MCF 10A (cell line): Measurements from ENCODE around the gene ADAM15. TPM values are rescaled to one million over a fixed set of nuclear protein-coding genes. Genes with fewer than 3 reads are reported as not detected.
A peak's percentile ranks its signal among the peaks of the same experiment; 100 is the strongest.

Experiments used
- BruUV-seq: library from RNA; stranded (reverse); fragments of 400-500 nt; replicated peaks from 2 replicates; lab custom pipeline; 2021; lab: Mats Ljungman, UMichigan
- CTCF ChIA-PET: fragments of 300-600 bp; sonication (Branson Sonifier 250); formaldehyde crosslinking; extraction: SDS; loops from one replicate; lab custom pipeline; 2021; ENCODE audit warnings: antibody characterized with exemption, inconsistent platforms; lab: Yijun Ruan, JAX
- POLR2A ChIA-PET: fragments of 300-600, 350-650 bp; sonication (Branson Sonifier 250); formaldehyde crosslinking; extraction: SDS; loops from one replicate; lab custom pipeline; 2020; ENCODE audit warnings: antibody characterized with exemption, inconsistent platforms; lab: Yijun Ruan, JAX
- DNase-seq: peaks from one replicate; pipeline ENCODE4 v3.0.0-alpha.2; 2018; ENCODE audit not compliant: unreplicated experiment
- H3K27ac Mint-ChIP-seq: one replicate; pipeline ENCODE4 v1.8.0; 2022; ENCODE audit warnings: mild to moderate bottlenecking, low read depth, mixed read lengths; ENCODE audit not compliant: unreplicated experiment
- H3K27me3 Mint-ChIP-seq: one replicate; pipeline ENCODE4 v1.8.0; 2022; ENCODE audit warnings: mixed read lengths; ENCODE audit not compliant: insufficient read depth, unreplicated experiment
- H3K36me3 Mint-ChIP-seq: one replicate; pipeline ENCODE4 v1.8.0; 2022; ENCODE audit warnings: mild to moderate bottlenecking, moderate library complexity, mixed read lengths; ENCODE audit not compliant: insufficient read depth, unreplicated experiment
- H3K4me1 Mint-ChIP-seq: one replicate; pipeline ENCODE4 v1.8.0; 2022; ENCODE audit warnings: mixed read lengths; ENCODE audit not compliant: insufficient read depth, unreplicated experiment
- H3K4me3 Mint-ChIP-seq: one replicate; pipeline ENCODE4 v1.8.0; 2022; ENCODE audit warnings: mild to moderate bottlenecking, moderate library complexity, mixed read lengths; ENCODE audit not compliant: unreplicated experiment
- H3K9me3 Mint-ChIP-seq: one replicate; pipeline ENCODE4 v1.8.0; 2022; ENCODE audit warnings: mixed read lengths; ENCODE audit not compliant: unreplicated experiment
- CTCF ChIP-seq: fragments of 200-600 bp; IDR thresholded peaks from one replicate; pipeline ENCODE4 v1.8.0; 2022; ENCODE audit warnings: antibody characterized with exemption, mild to moderate bottlenecking; ENCODE audit not compliant: unreplicated experiment
- intact Hi-C: fragments of 100-400 bp; cut with micrococcal nuclease; formaldehyde crosslinking; loops from 2 replicates; pipeline ENCODE4 v1.14.1; 2022
- total RNA-seq: library from RNA; stranded (reverse); gene quantifications from 2 replicates; pipeline ENCODE4 v1.2.3, GENCODE V29; 2022

Gene ADAM15
- total RNA-seq, 1 experiment from 2014 or later, result 385 TPM

DNA sequence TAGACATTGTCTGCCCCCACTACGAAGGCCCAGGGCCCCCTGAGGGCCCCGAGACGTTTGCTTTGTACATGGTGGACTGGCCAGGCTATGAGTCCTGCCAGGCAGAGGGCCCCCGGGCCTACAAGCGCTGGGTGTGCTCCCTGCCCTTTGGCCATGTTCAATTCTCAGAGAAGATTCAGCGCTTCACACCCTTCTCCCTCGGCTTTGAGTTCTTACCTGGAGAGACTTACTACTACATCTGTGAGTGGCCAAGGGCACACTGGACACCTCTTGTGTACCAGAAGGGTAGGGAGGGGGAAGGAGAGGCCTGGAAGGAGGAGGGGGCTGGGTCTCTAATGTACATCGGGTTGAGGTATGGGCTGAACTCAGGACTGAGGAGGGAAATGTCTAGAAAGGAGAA is 15.7 kb downstream of the ADAM15 start:
- Mint-ChIP-seq H3K9me3 (no peaks in the 10 kb centered on the region), H3K4me3 (no peak overlapping the region), H3K4me1 (peaks cover 29% of the 10 kb centered on the region), H3K27me3 (no peaks in the 10 kb centered on the region), H3K27ac (no peak overlapping the region), H3K36me3 (peaks cover 43% of the 10 kb centered on the region)
- no peak for TF ChIP-seq CTCF
- ChIA-PET CTCF (interaction anchor here (0.7 to 13.1 kb wide), 5 partner anchors 9 to 131 kb away, joined by 3 to 231 read pairs (median 9); no protein-coding TSS in a partner anchor), POLR2A (interaction anchor here (1.1 to 7.5 kb wide), 3 partner anchors 10 to 129 kb away, joined by 3 to 76 read pairs (median 41); partner anchors contain the start of genes CKS1B, EFNA3 and SHC1)
- DNase-seq, result no peak
- BruUV-seq, result no TSS peak
- intact Hi-C loops, result no loop called here

DNA sequence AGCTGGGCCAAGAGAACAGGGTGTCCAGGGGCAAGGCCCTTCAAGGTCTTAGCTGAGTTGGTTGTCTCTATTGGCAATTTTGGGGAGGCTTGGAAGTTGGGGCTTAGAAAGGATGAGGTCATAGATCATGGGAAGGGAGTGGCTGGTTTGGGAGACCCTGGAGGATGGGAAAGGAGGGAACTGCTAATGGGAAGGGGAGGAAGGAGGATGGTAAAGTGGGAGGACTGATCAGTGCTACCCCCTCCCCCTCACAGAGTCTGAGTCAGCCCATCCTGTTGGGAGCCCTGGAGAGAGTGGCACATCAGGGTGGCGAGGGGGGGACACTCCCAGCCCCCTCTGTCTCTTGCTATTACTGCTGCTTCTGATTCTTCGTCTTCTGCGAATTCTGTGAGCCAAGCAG is 17.5 kb downstream of the ADAM15 start:
- POLR2A ChIA-PET, result interaction anchor here (1.9 kb wide), 1 partner anchor 10 kb away, joined by 5 read pairs; the partner anchor contains the start of gene EFNA3
- Mint-ChIP-seq H3K4me1 (peaks cover 24% of the 10 kb centered on the region), H3K4me3 (no peak overlapping the region)

DNA sequence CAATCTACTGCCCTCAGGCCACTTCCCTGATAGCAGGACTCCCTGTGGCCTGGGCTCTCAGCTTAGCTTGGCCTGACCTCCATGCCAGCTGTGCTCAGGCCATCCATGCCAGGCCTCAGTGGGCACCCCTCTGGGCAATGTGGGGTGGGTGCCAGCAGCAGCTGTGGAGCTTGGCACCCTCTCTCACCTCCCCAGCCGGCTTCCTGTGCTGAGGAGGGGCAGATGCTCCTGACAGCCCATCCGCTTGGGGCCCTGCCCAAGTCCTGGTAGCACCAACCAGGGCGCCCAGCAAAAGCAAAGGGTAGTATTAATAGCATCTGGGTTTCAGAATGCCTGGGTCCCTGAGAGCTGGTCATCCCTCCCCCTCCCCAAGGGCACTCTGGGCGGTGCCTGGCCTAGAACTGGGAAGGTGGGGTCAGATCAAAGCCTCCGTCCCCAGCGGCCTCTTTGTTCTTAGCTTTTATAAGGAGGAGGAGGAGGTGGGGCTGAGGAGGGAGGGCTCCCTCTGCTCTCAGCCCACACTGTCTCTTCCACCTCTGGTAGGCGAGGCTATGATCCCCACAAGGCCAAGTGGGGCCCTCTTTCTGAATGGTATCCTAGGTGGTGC is 18.5 kb downstream of the ADAM15 start:
- Mint-ChIP-seq H3K27ac (no peak overlapping the region), H3K36me3 (peaks cover 35% of the 10 kb centered on the region), H3K9me3 (no peaks in the 10 kb centered on the region), H3K27me3 (no peaks in the 10 kb centered on the region), H3K4me1 (peaks cover 16% of the 10 kb centered on the region), H3K4me3 (no peak overlapping the region)
- DNase-seq, result no peak
- TF ChIP-seq CTCF, result no peak
- CTCF ChIA-PET, result interaction anchor here (0.6 to 2.0 kb wide), 7 partner anchors 10 to 75 kb away, joined by 3 to 6 read pairs (median 3); no protein-coding TSS in a partner anchor
- POLR2A ChIA-PET, result interaction anchor here (1.9 kb wide), 1 partner anchor 9 kb away, joined by 5 read pairs; the partner anchor contains the start of gene EFNA3
- intact Hi-C loops, result no loop called here
- no TSS peak for BruUV-seq

More for the DNA sequence above, 17.5 kb downstream of the ADAM15 start:
- intact Hi-C loops, result no loop called here
- Mint-ChIP-seq H3K9me3 (no peaks in the 10 kb centered on the region), H3K36me3 (peaks cover 36% of the 10 kb centered on the region), H3K27me3 (no peaks in the 10 kb centered on the region), H3K27ac (peak overlapping the region; percentile 24)
- CTCF ChIA-PET, result interaction anchor here (0.5 to 13.1 kb wide), 7 partner anchors 9 to 104 kb away, joined by 3 to 231 read pairs (median 6); partner anchors contain the start of gene KRTCAP2
- DNase-seq, result no peak
- BruUV-seq, result no TSS peak
- no peak for TF ChIP-seq CTCF

- no TSS peak for BruUV-seq
- POLR2A ChIA-PET, result interaction anchor here (0.6 to 1.9 kb wide), 3 partner anchors 8 to 30 kb away, joined by 4 to 5 read pairs (median 4); partner anchors contain the start of gene EFNA3
- H3K27ac Mint-ChIP-seq, result no peak overlapping the region
Observed at GRCh38 chr1:155070158-155070621, 19.1 kb downstream of the ADAM15 start.

More at GRCh38 chr1:155070158-155070621, 19.1 kb downstream of the ADAM15 start:
- H3K9me3 Mint-ChIP-seq, result no peaks in the 10 kb centered on the region
- H3K4me1 Mint-ChIP-seq, result peaks cover 11% of the 10 kb centered on the region
- TF ChIP-seq CTCF, result no peak
- H3K36me3 Mint-ChIP-seq, result peaks cover 35% of the 10 kb centered on the region
- H3K4me3 Mint-ChIP-seq, result no peak overlapping the region
- CTCF ChIA-PET, result interaction anchor here (0.5 to 2.0 kb wide), 8 partner anchors 11 to 589 kb away, joined by 3 to 6 read pairs (median 3); no protein-coding TSS in a partner anchor
- DNase-seq, result no peak
- intact Hi-C loops, result no loop called here
- H3K27me3 Mint-ChIP-seq, result no peaks in the 10 kb centered on the region
